Naive thymus-derived CD8-positive, alpha-beta T cell (primary cell): ENCODE data around the gene FAM118B. TPM values are rescaled to one million over a fixed set of nuclear protein-coding genes. Genes with fewer than 3 reads are reported as not detected.
"Not testable (repeated sequence)": the region's sequence is repeated elsewhere in the genome, so short reads cannot be mapped to it uniquely, and the experiment has no call there.

Source experiments
- ATAC-seq, 2 donors: fragments of 150-1000 bp; cut with Tn5 transposase in 1 of 2; sonication (Bioruptor Pico), chemical (Tn5 transposase) in 1 of 2; 1 replicate in 1 of 2; 2 replicates in 1 of 2; pipeline ENCODE4 v1.10.0; 2021; ENCODE audit warnings: mild to moderate bottlenecking in 2 of 2, moderate library complexity in 2 of 2
- POLR2A ChIA-PET: fragments of 350-600 bp; sonication (Branson Sonifier 250); formaldehyde crosslinking; loops from one replicate; lab custom pipeline; 2021; ENCODE audit warnings: antibody characterized with exemption; lab: Charles Lee
- DNase-seq, 10 donors: peaks; one replicate each; pipeline versions ENCODE4 v3.0.0 to v3.0.0-alpha.2; 2020 to 2022
- H3K27ac Mint-ChIP-seq, 10 donors: one replicate each; pipeline ENCODE4 v1.8.0; 2020 to 2022; ENCODE audit warnings: mild to moderate bottlenecking in 10 of 10, mixed read lengths in 10 of 10, moderate library complexity in 4 of 10, inconsistent platforms in 1 of 10
- H3K27me3 Mint-ChIP-seq, 5 donors: one replicate each; pipeline ENCODE4 v1.8.0; 2021 to 2022; ENCODE audit warnings: mixed read lengths in 5 of 5
- H3K36me3 Mint-ChIP-seq, 3 donors: one replicate each; pipeline ENCODE4 v1.8.0; 2020 to 2022; ENCODE audit warnings: mixed read lengths in 3 of 3, mild to moderate bottlenecking in 2 of 3, inconsistent platforms in 1 of 3
- H3K4me1 Mint-ChIP-seq, 4 donors: one replicate each; pipeline ENCODE4 v1.8.0; 2021 to 2022; ENCODE audit warnings: mixed read lengths in 4 of 4
- H3K4me3 Mint-ChIP-seq, 10 donors: one replicate each; pipeline ENCODE4 v1.8.0; 2020 to 2022; ENCODE audit warnings: mild to moderate bottlenecking in 10 of 10, mixed read lengths in 10 of 10, moderate library complexity in 6 of 10, inconsistent platforms in 1 of 10
- H3K9me3 Mint-ChIP-seq, 9 donors: one replicate each; pipeline ENCODE4 v1.8.0; 2020 to 2022; ENCODE audit warnings: mixed read lengths in 9 of 9, mild to moderate bottlenecking in 3 of 9, inconsistent platforms in 1 of 9, moderate library complexity in 1 of 9
- polyA plus RNA-seq, 3 donors: library from polyadenylated mRNA; unstranded; fragments of 300-500 nt; fragmentation: Illumina TruSeq; gene quantifications; one replicate each; pipeline ENCODE4 v1.2.3, GENCODE V29; 2021
- total RNA-seq, 8 experiments: library from RNA in 2 of 8; stranded (reverse) in 2 of 8; gene quantifications; one replicate each; pipeline ENCODE4 v1.2.3 and lab custom pipeline; 2021 to 2026

Gene FAM118B
- total and polyA plus RNA-seq, 5 experiments from 2014 or later = 8.9 to 16.3 (median 12.4) TPM

- POLR2A ChIA-PET = no interaction called here
- Mint-ChIP-seq H3K4me3 (no peak overlapping the region), H3K9me3 (no peaks in the 10 kb centered on the region), H3K4me1 (peaks cover 10 to 26% (median 22%) of the 10 kb centered on the region in 4 donors), H3K27me3 (no peaks in the 10 kb centered on the region), H3K27ac (peak overlapping the region in 1 of 10 donors; percentile 37), H3K36me3 (peaks cover 0 to 50% (median 0%) of the 10 kb centered on the region in 3 donors)
- ATAC-seq = no peak
- no peak for DNase-seq
Observed at GRCh38 chr11:126288237-126288636, 76.7 kb downstream of the FAM118B start.

GRCh38 chr11:126290887-126291286, 79.3 kb downstream of the FAM118B start:
- H3K36me3 Mint-ChIP-seq = peaks cover 0 to 64% (median 0%) of the 10 kb centered on the region in 3 donors
- H3K4me3 Mint-ChIP-seq = no peak overlapping the region
- no peaks in the 10 kb centered on the region for H3K27me3 Mint-ChIP-seq
- H3K27ac Mint-ChIP-seq = peak overlapping the region in 2 of 10 donors; percentile 25 to 48
- DNase-seq = no peak
- no peak for ATAC-seq
- POLR2A ChIA-PET = no interaction called here
- H3K4me1 Mint-ChIP-seq = peaks cover 5 to 14% (median 8%) of the 10 kb centered on the region in 4 donors
- H3K9me3 Mint-ChIP-seq = no peaks in the 10 kb centered on the region

GRCh38 chr11:126293726-126294125, 82.1 kb downstream of the FAM118B start:
- POLR2A ChIA-PET = no interaction called here
- no peaks in the 10 kb centered on the region for H3K27me3 Mint-ChIP-seq
- H3K27ac Mint-ChIP-seq = peak overlapping the region in 2 of 10 donors; percentile 11 to 52
- no peak for ATAC-seq
- no peak for DNase-seq
- no peaks in the 10 kb centered on the region for H3K9me3 Mint-ChIP-seq
- peaks cover 0 to 55% (median 1%) of the 10 kb centered on the region in 3 donors for H3K36me3 Mint-ChIP-seq
- no peak overlapping the region for H3K4me3 Mint-ChIP-seq
- peaks cover 2 to 11% (median 7%) of the 10 kb centered on the region in 4 donors for H3K4me1 Mint-ChIP-seq

GRCh38 chr11:126297004-126297403, 85.4 kb downstream of the FAM118B start:
- H3K9me3 Mint-ChIP-seq = no peaks in the 10 kb centered on the region
- no peak overlapping the region for H3K4me3 Mint-ChIP-seq
- peaks cover 0 to 40% (median 2%) of the 10 kb centered on the region in 3 donors for H3K36me3 Mint-ChIP-seq
- peaks cover 2 to 11% (median 7%) of the 10 kb centered on the region in 4 donors for H3K4me1 Mint-ChIP-seq
- POLR2A ChIA-PET = interaction anchor here (0.8 kb wide), 1 partner anchor 22 kb away, joined by 5 read pairs; no protein-coding TSS in a partner anchor
- ATAC-seq (no peak), DNase-seq (no peak)
- H3K27me3 Mint-ChIP-seq = no peaks in the 10 kb centered on the region
- H3K27ac Mint-ChIP-seq = peak overlapping the region in 4 of 10 donors; percentile 6 to 72 (median 38)

- peak within 1 kb of the TSS; percentile 89 to 99 (median 98) for H3K27ac Mint-ChIP-seq
- H3K27me3 Mint-ChIP-seq = no peaks in the 10 kb centered on the region
- peaks cover 16 to 45% (median 38%) of the 10 kb centered on the region in 4 donors for H3K4me1 Mint-ChIP-seq
- POLR2A ChIA-PET = interaction anchor here (0.6 to 2.8 kb wide), 12 partner anchors 9 to 733 kb away, joined by 3 to 28 read pairs (median 4); partner anchors contain the start of genes FOXRED1, PUS3, SRPRA and TIRAP
- H3K4me3 Mint-ChIP-seq = peak within 1 kb of the TSS; percentile 88 to 99 (median 96)
- no peaks in the 10 kb centered on the region for H3K9me3 Mint-ChIP-seq
- ATAC-seq (peak; percentile 98), DNase-seq (peak; percentile 78 to 88 (median 86))
- peaks cover 0 to 25% (median 5%) of the 10 kb centered on the region in 3 donors for H3K36me3 Mint-ChIP-seq
Observed at GRCh38 chr11:126303623-126304456, 92.3 kb downstream of the FAM118B start, which contains the start of gene DCPS. Gene DCPS (plus strand): TSS chr11:126304060. CDS start chr11:126304081, 21 bp downstream.

- POLR2A ChIA-PET = interaction anchor here (0.6 to 2.8 kb wide), 12 partner anchors 8 to 734 kb away, joined by 3 to 28 read pairs (median 4); partner anchors contain the start of genes FOXRED1, PUS3, SRPRA and TIRAP
- Mint-ChIP-seq H3K9me3 (no peaks in the 10 kb centered on the region), H3K4me1 (peaks cover 16 to 45% (median 39%) of the 10 kb centered on the region in 4 donors), H3K4me3 (peak overlapping the region; percentile 88 to 99 (median 96)), H3K27me3 (no peaks in the 10 kb centered on the region), H3K36me3 (peaks cover under 1 to 26% (median 5%) of the 10 kb centered on the region in 3 donors), H3K27ac (peak overlapping the region; percentile 89 to 99 (median 98))
- no peak for ATAC-seq
- no peak for DNase-seq
Observed at GRCh38 chr11:126304457-126305075, 93.0 kb downstream of the FAM118B start.

- POLR2A ChIA-PET = interaction anchor here (2.8 kb wide), 1 partner anchor 24 kb away, joined by 28 read pairs; the partner anchor contains the start of gene TIRAP
- DNase-seq (no peak), ATAC-seq (no peak)
- H3K9me3 Mint-ChIP-seq = no peaks in the 10 kb centered on the region
- H3K4me3 Mint-ChIP-seq = peak overlapping the region; percentile 38 to 99 (median 72)
- peaks cover 1 to 35% (median 5%) of the 10 kb centered on the region in 3 donors for H3K36me3 Mint-ChIP-seq
- H3K27ac Mint-ChIP-seq = peak overlapping the region in 9 of 10 donors; percentile 28 to 86 (median 68)
- peaks cover 23 to 51% (median 46%) of the 10 kb centered on the region in 4 donors for H3K4me1 Mint-ChIP-seq
- no peaks in the 10 kb centered on the region for H3K27me3 Mint-ChIP-seq
Observed at GRCh38 chr11:126305699-126306098, 94.1 kb downstream of the FAM118B start.

- POLR2A ChIA-PET = interaction anchor here (0.7 to 1.0 kb wide), 2 partner anchors 8 to 13 kb away, joined by 4 to 8 read pairs; no protein-coding TSS in a partner anchor
- no peaks in the 10 kb centered on the region for H3K27me3 Mint-ChIP-seq
- ATAC-seq (no peak), DNase-seq (peak in 1 of 10 donors; percentile 12)
- peaks cover 3 to 48% (median 5%) of the 10 kb centered on the region in 3 donors for H3K36me3 Mint-ChIP-seq
- H3K9me3 Mint-ChIP-seq = no peaks in the 10 kb centered on the region
- H3K4me1 Mint-ChIP-seq = peaks cover 27 to 62% (median 54%) of the 10 kb centered on the region in 4 donors
- H3K4me3 Mint-ChIP-seq = peak overlapping the region in 1 of 10 donors; percentile 35
- peak overlapping the region in 4 of 10 donors; percentile 8 to 81 (median 41) for H3K27ac Mint-ChIP-seq
Observed at GRCh38 chr11:126307706-126308105, 96.1 kb downstream of the FAM118B start.

GRCh38 chr11:126308271-126308671, 96.7 kb downstream of the FAM118B start:
- POLR2A ChIA-PET = interaction anchor here (0.6 to 1.0 kb wide), 2 partner anchors 8 kb away, joined by 4 to 8 read pairs; no protein-coding TSS in a partner anchor
- H3K27ac Mint-ChIP-seq = peak overlapping the region in 3 of 10 donors; percentile 40 to 75 (median 51)
- H3K36me3 Mint-ChIP-seq = peaks cover 3 to 51% (median 5%) of the 10 kb centered on the region in 3 donors
- no peaks in the 10 kb centered on the region for H3K9me3 Mint-ChIP-seq
- H3K4me3 Mint-ChIP-seq = no peak overlapping the region
- H3K27me3 Mint-ChIP-seq = no peaks in the 10 kb centered on the region
- no peak for DNase-seq
- H3K4me1 Mint-ChIP-seq = peaks cover 28 to 56% (median 52%) of the 10 kb centered on the region in 4 donors
- ATAC-seq = no peak

GRCh38 chr11:126308771-126309170, 97.2 kb downstream of the FAM118B start:
- Mint-ChIP-seq H3K36me3 (peaks cover 3 to 56% (median 5%) of the 10 kb centered on the region in 3 donors), H3K4me1 (peaks cover 26 to 58% (median 48%) of the 10 kb centered on the region in 4 donors)
- H3K27me3 Mint-ChIP-seq, H3K27ac Mint-ChIP-seq, DNase-seq, H3K9me3 Mint-ChIP-seq, ATAC-seq, H3K4me3 Mint-ChIP-seq: not testable (repeated sequence)
- POLR2A ChIA-PET = interaction anchor here (0.6 kb wide), 1 partner anchor 8 kb away, joined by 4 read pairs; no protein-coding TSS in a partner anchor

GRCh38 chr11:126310200-126310991, 98.8 kb downstream of the FAM118B start:
- H3K9me3 Mint-ChIP-seq = no peaks in the 10 kb centered on the region
- H3K27me3 Mint-ChIP-seq = no peaks in the 10 kb centered on the region
- POLR2A ChIA-PET = interaction anchor here (0.6 to 0.8 kb wide), 2 partner anchors 9 to 73 kb away, joined by 3 read pairs; no protein-coding TSS in a partner anchor
- peak overlapping the region in 7 of 10 donors; percentile 7 to 70 (median 32) for H3K27ac Mint-ChIP-seq
- DNase-seq = peak in 9 of 10 donors; percentile 18 to 65 (median 43)
- peak; percentile 73 to 86 for ATAC-seq
- H3K36me3 Mint-ChIP-seq = peaks cover 6 to 66% (median 10%) of the 10 kb centered on the region in 3 donors
- no peak overlapping the region for H3K4me3 Mint-ChIP-seq
- H3K4me1 Mint-ChIP-seq = peaks cover 22 to 52% (median 36%) of the 10 kb centered on the region in 4 donors
